OCI-LY1 (cell line): ENCODE data around the gene SRPX2.

Experiments
- H2AFZ ChIP-seq: fragments of 200-600 bp; sonication (generic), shearing (Covaris generic); 2 replicates; pipeline ENCODE4 v1.6.0; 2014; ENCODE audit warnings: antibody characterized with exemption, mild to moderate bottlenecking, low read length
- H3F3A ChIP-seq: fragments of 200-600 bp; sonication (generic), shearing (Covaris generic); 2 replicates; pipeline ENCODE4 v1.6.0; 2014; ENCODE audit warnings: mild to moderate bottlenecking, antibody characterized with exemption, low read length, moderate library complexity; ENCODE audit not compliant: insufficient read depth
- H3K27ac ChIP-seq: fragments of 200-600 bp; sonication (generic); 2 replicates; pipeline ENCODE4 v1.5.1; 2014; ENCODE audit warnings: low read length, mixed run types, mild to moderate bottlenecking, low read depth; ENCODE audit not compliant: poor library complexity, severe bottlenecking
- H3K27me3 ChIP-seq: fragments of 200-600 bp; sonication (generic); 2 replicates; pipeline ENCODE4 v1.6.0; 2014; ENCODE audit warnings: antibody characterized with exemption, mild to moderate bottlenecking, low read length, moderate library complexity; ENCODE audit not compliant: insufficient read depth
- H3K36me3 ChIP-seq: fragments of 200-600 bp; sonication (generic); 2 replicates; pipeline ENCODE4 v1.6.1; 2014; ENCODE audit warnings: mild to moderate bottlenecking, antibody characterized with exemption, low read length, moderate library complexity, mixed read lengths; ENCODE audit not compliant: insufficient read depth
- H3K4me1 ChIP-seq: fragments of 200-600 bp; sonication (generic); 2 replicates; pipeline ENCODE4 v1.5.1; 2014; ENCODE audit warnings: mild to moderate bottlenecking, low read length, moderate library complexity; ENCODE audit not compliant: insufficient read depth, severe bottlenecking
- H3K4me2 ChIP-seq: fragments of 200-600 bp; sonication (generic), shearing (Covaris generic); 2 replicates; pipeline ENCODE4 v1.6.1; 2014; ENCODE audit warnings: low read length
- H3K4me3 ChIP-seq: fragments of 200-600 bp; sonication (generic); 2 replicates; pipeline ENCODE4 v1.5.1; 2014; ENCODE audit warnings: low read length, low read depth, mild to moderate bottlenecking, mixed read lengths; ENCODE audit not compliant: poor library complexity, severe bottlenecking
- H3K79me2 ChIP-seq: fragments of 200-600 bp; shearing (Covaris generic); 2 replicates; pipeline ENCODE4 v1.6.1; 2016; ENCODE audit warnings: mixed run types, low read length, mixed read lengths; ENCODE audit not compliant: insufficient read depth
- H3K9ac ChIP-seq: fragments of 200-600 bp; sonication (generic), shearing (Covaris generic); 2 replicates; pipeline ENCODE4 v1.6.1; 2014; ENCODE audit warnings: mild to moderate bottlenecking, low read length, mixed read lengths
- H3K9me2 ChIP-seq: fragments of 200-600 bp; sonication (generic), shearing (Covaris generic); 2 replicates; pipeline ENCODE4 v1.6.1; 2014; ENCODE audit warnings: low read depth, mild to moderate bottlenecking, low read length, mixed read lengths
- H3K9me3 ChIP-seq: fragments of 200-600 bp; shearing (Covaris generic); 2 replicates; pipeline ENCODE4 v1.6.1; 2014; ENCODE audit warnings: low read length, mixed read lengths
- H4K20me1 ChIP-seq: fragments of 200-600 bp; sonication (generic), shearing (Covaris generic); 2 replicates; pipeline ENCODE4 v1.6.0; 2016; ENCODE audit warnings: mild to moderate bottlenecking, low read length; ENCODE audit not compliant: insufficient read depth
- EZH2 ChIP-seq: fragments of 200-600 bp; sonication (generic), shearing (Covaris generic); IDR thresholded peaks from 2 replicates; pipeline ENCODE4 v1.8.0; 2017; ENCODE audit warnings: borderline replicate concordance, mixed run types, mild to moderate bottlenecking, antibody characterized with exemption, low read length, moderate library complexity, mixed read lengths
- TF ChIP-seq, protein P1 (sequence below): fragments of 200-600 bp; sonication (generic), shearing (Covaris generic); IDR thresholded peaks from 2 replicates; pipeline ENCODE4 v1.5.1; 2017; ENCODE audit warnings: mild to moderate bottlenecking, antibody characterized with exemption, low read length, moderate library complexity, mixed read lengths

Gene SRPX2

DNA sequence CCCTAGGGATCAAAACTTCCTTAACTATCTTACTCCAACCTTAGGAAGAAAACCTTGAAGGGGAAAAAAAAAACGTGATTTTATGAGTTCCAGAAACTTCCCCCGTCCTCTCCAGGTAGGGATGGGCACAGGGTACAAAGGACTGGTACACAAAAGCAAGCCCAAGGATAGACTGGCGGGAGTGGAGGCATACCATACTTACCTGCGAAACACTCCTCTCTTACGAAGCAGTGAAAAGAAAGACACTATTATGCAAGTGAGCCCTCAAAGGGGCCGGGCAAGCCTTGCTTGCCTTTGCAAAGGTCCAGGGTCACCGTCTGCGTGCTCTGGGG is 8.0 kb upstream of the SRPX2 start:
- TF ChIP-seq, protein P1, sequence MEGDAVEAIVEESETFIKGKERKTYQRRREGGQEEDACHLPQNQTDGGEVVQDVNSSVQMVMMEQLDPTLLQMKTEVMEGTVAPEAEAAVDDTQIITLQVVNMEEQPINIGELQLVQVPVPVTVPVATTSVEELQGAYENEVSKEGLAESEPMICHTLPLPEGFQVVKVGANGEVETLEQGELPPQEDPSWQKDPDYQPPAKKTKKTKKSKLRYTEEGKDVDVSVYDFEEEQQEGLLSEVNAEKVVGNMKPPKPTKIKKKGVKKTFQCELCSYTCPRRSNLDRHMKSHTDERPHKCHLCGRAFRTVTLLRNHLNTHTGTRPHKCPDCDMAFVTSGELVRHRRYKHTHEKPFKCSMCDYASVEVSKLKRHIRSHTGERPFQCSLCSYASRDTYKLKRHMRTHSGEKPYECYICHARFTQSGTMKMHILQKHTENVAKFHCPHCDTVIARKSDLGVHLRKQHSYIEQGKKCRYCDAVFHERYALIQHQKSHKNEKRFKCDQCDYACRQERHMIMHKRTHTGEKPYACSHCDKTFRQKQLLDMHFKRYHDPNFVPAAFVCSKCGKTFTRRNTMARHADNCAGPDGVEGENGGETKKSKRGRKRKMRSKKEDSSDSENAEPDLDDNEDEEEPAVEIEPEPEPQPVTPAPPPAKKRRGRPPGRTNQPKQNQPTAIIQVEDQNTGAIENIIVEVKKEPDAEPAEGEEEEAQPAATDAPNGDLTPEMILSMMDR = no peak
- TF ChIP-seq EZH2 = no peak
- H3K9me2 ChIP-seq = no peaks in the 10 kb centered on the region
- H3K4me2 ChIP-seq = peak overlapping the region; percentile 54; the same call in 1 of the 2 replicates
- no peaks in the 10 kb centered on the region for H3K9me3 ChIP-seq
- H2AFZ ChIP-seq = no peak overlapping the region
- H3K36me3 ChIP-seq = no peaks in the 10 kb centered on the region
- H3K27me3 ChIP-seq = no peaks in the 10 kb centered on the region
- H3K9ac ChIP-seq = no peak overlapping the region
- peak overlapping the region; percentile 53 for H3K4me3 ChIP-seq
- no peaks in the 10 kb centered on the region for H4K20me1 ChIP-seq
- no peaks in the 10 kb centered on the region for H3F3A ChIP-seq
- no peaks in the 10 kb centered on the region for H3K79me2 ChIP-seq
- no peaks in the 10 kb centered on the region for H3K4me1 ChIP-seq
- no peak overlapping the region for H3K27ac ChIP-seq

DNA sequence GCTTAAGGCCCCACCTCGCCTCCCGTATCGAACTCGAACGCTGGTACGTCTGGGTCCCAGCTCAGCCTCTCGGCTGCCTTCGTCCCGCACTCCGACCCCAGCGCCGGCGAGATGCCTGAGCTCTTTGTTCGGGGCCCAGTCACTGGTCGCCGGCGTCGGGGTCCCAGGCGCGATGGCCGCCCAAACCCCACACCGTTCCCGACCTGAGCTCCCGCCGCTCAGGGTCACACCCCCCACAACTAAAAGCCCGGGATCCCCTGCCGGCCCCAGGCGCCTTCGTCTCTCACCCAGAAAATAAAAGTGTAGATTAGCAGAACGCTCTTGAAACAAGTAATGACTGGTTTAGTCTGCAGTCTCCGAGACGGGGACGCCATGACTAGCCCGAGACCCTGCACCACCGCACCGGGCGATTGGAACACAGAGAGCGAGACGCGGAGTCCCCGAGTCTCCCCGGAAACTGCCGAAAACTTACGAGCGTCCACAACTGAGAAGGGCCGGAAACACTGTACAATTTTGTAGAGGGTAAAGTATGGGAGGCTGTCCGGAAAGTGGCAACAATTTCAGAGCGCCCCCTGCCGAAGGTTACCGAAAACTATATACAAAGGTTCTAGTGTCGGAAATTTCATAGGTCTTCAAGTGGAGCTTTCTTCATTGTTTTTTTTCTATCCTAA is 7.5 kb upstream of the SRPX2 start, which contains the start of gene TSPAN6:
TSS of gene TSPAN6 (minus strand) at position 486 of the 671 bp plus-strand sequence. CDS start at position 374, 112 bp downstream.
- Histone ChIP-seq H3K4me2 (peak within 1 kb of the TSS; percentile 54; the same call in 1 of the 2 replicates), H3K27ac (no peak within 1 kb of the TSS)

DNA sequence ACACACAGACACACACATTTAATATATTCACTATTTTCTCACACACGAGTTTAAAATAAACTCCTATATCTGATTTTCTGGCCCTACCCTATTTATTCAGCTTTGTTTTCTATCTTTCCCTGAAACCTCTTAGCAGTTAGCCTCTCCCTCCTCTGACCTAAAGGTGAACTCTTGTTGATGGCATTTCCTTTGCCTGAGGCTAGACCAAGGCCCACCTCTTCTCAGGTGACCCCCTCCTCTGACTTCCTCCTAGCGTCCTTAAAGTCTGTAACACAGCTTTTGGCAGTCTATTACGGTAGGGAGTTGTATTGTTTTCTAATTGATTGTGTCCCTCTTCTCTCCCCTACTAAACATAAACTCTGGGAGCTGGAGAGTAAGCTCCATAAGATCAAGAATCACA is 1.7 kb upstream of the SRPX2 start:
- H3K4me3 ChIP-seq = no peak overlapping the region
- no peaks in the 10 kb centered on the region for H3K9me3 ChIP-seq
- no peak for TF ChIP-seq EZH2
- TF ChIP-seq, protein P1 = no peak
- H2AFZ ChIP-seq = no peak overlapping the region
- H3K4me1 ChIP-seq = no peaks in the 10 kb centered on the region
- no peaks in the 10 kb centered on the region for H3K9me2 ChIP-seq
- H3K9ac ChIP-seq = no peak overlapping the region
- no peaks in the 10 kb centered on the region for H3K27me3 ChIP-seq
- H3K27ac ChIP-seq = no peak overlapping the region
- no peaks in the 10 kb centered on the region for H3K36me3 ChIP-seq
- H3K79me2 ChIP-seq = no peaks in the 10 kb centered on the region
- H3F3A ChIP-seq = no peaks in the 10 kb centered on the region
- no peak overlapping the region for H3K4me2 ChIP-seq
- H4K20me1 ChIP-seq = no peaks in the 10 kb centered on the region

More for the DNA sequence above, 7.5 kb upstream of the SRPX2 start, which contains the start of gene TSPAN6:
- Histone ChIP-seq H3K9me2 (no peaks in the 10 kb centered on the region), H4K20me1 (no peaks in the 10 kb centered on the region), H3K9ac (no peak within 1 kb of the TSS; the same call in 1 of the 2 replicates), H3K27me3 (no peaks in the 10 kb centered on the region), H3F3A (no peaks in the 10 kb centered on the region), H3K9me3 (no peaks in the 10 kb centered on the region), H2AFZ (no peak within 1 kb of the TSS), H3K4me1 (no peaks in the 10 kb centered on the region), H3K4me3 (peak within 1 kb of the TSS; percentile 53), H3K79me2 (no peaks in the 10 kb centered on the region), H3K36me3 (no peaks in the 10 kb centered on the region)
- no peak for TF ChIP-seq EZH2
- TF ChIP-seq, protein P1 = peak; percentile 44; the same call in 1 of the 2 replicates
